ENCODE results near the gene TUBG2. TPM values are rescaled to one million over a fixed set of nuclear protein-coding genes. Genes with fewer than 3 reads are reported as not detected.

The TUBG2 gene
- 1.9 and 7.4 TPM in 2 replicates for total RNA-seq

DNA sequence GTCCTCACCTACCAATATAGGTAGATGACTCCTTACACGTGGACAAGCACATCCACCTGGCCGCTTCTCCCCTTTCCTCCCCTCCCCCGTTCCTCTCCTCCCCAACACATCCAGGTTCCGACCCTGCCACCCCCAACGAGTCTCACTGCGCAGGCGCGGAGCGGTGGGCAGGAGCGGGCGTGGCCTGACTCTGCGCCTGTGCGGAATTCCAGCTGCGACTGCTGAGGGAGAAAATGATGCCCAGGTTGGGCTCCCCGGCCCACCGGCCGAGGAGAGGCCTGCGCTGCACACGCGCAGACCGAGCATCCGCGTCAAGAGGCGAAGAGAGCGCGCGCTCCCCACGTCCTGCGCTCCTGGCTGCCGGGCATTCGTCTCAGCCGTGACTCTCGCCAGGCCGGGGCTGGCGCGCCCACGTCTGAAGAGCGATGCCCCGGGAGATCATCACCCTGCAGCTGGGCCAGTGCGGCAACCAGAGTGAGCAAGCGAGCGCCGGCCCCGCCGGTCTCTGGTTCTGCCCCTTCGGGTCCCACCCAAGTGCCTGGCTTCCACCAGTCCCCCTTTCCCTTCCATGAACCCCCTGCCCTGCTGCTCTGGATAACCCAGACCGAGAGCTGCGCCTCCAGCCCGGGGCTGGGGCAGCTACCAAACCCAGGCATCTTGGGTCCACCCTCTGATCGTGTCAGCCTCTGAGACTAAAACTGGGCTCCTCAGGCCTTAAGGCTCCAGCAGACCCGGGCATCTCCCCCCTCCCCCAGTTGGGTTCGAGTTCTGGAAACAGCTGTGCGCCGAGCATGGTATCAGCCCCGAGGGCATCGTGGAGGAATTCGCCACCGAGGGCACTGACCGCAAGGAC is at the start of gene TUBG2:
TUBG2 (plus strand) TSS at position 206 of the 853 bp plus-strand sequence; CDS start at position 426, 220 bp downstream.

DNA sequence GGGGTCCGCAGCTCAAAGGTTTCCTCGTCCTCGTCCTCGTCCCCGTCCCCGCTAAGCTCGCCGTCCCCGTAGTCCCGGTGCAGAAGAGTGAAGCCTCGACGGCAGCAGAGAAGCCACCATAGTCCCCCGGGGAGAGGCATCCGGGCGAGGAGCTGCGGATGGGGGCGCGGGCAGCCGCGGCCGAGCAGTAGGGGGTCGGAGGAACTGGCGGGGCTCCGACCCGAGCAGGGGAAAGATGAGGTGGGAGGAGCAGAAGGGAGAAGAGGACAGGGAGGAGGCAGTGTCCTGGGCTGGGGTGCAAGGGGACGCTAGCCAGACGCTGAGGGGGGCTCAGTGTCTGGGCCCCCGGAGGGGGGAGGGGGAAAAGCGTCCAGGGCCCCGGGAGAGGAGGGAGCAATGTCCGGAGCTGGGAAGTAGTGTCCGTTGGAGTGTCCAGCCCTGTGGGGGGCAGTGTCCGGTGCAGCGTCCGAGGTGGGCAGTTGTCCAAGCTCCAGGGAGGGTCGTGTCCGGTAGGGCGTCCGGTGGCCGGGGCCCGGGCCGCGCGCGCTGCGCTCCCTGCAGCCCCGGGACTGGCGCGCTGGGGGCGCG is 17.4 kb downstream of the TUBG2 start, which contains the start of gene PLEKHH3:
PLEKHH3 (minus strand) TSS at position 571 of the 588 bp plus-strand sequence; CDS start at position 140, 431 bp downstream.

DNA sequence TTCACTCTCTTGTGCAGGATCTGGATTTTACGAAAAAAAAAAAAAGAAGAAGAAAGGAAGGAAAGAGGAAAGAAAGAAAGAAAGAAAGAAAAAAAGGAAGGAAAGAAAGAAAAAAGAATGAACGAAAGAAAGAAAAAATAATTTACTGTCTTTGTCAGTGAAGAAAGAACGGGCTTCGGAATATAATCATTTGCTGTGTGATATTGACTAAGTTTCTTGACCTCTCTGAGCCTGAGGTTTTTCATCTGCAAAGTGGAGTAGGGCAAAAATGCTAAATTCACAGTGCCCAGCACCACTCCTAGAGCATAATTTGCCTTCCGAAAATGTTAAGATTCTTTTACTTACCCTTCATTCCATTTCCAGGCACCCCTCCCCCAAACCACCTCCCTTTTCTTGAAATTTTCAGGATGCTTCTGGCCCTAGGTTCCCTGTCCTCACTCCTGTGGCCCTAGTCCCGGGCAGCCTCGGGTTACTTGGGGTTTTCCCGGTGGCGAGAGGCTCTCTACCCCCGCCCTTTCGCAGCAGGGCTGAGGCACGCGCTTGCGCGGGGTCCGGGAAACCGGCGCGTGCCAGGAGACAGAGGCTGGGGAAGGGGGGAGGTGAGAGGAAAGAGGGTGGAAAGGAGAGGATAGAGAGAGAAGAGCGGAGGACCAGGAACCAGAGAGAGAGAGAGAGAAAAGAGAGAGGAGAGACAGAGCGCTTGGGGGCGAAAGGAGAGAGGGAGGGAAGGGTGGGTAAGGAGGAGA is 23.1 kb downstream of the TUBG2 start, which contains the start of gene CNTNAP1:
CNTNAP1 (plus strand) TSS at position 556 of the 746 bp plus-strand sequence. CDS start 299 bp downstream, outside the sequence.

Other genes starting within 250 kb of the TUBG2 start
- 719 and 771 TPM in 2 replicates for gene CAVIN1, start 236.0 kb upstream of the TUBG2 start, total RNA-seq
- gene ATP6V0A1, start 200.4 kb upstream of the TUBG2 start, total RNA-seq: 26.4 and 60.2 TPM in 2 replicates
- gene NAGLU, start 123.0 kb upstream of the TUBG2 start, total RNA-seq: 21.4 and 26.7 TPM in 2 replicates
- gene HSD17B1, start 106.4 kb upstream of the TUBG2 start, total RNA-seq: 0.49 and 1.1 TPM in 2 replicates
- 13.1 and 23.2 TPM in 2 replicates for gene COASY, start 97.1 kb upstream of the TUBG2 start, total RNA-seq
- gene MLX, start 92.2 kb upstream of the TUBG2 start, total RNA-seq: 27.0 and 33.6 TPM in 2 replicates
- 3.6 and 5.6 TPM in 2 replicates for gene PSMC3IP, start 81.6 kb upstream of the TUBG2 start, total RNA-seq
- 40.3 and 50.0 TPM in 2 replicates for gene RETREG3, start 49.9 kb upstream of the TUBG2 start, total RNA-seq
- 18.9 and 62.2 TPM in 2 replicates for gene TUBG1, start 49.6 kb upstream of the TUBG2 start, total RNA-seq
- gene PLEKHH3, start 17.7 kb downstream of the TUBG2 start, total RNA-seq: 5.8 and 10.2 TPM in 2 replicates
- gene CCR10, start 22.6 kb downstream of the TUBG2 start, total RNA-seq: 2.1 and 2.2 TPM in 2 replicates
- 16.7 and 53.1 TPM in 2 replicates for gene CNTNAP1, start 23.2 kb downstream of the TUBG2 start, total RNA-seq
- 9.6 and 18.8 TPM in 2 replicates for gene EZH1, start 85.8 kb downstream of the TUBG2 start, total RNA-seq
- 4.4 and 30.8 TPM in 2 replicates for gene RAMP2, start 101.9 kb downstream of the TUBG2 start, total RNA-seq
- 35.5 and 41.0 TPM in 2 replicates for gene VPS25, start 114.2 kb downstream of the TUBG2 start, total RNA-seq
- gene WNK4, start 121.3 kb downstream of the TUBG2 start, total RNA-seq: 1.3 and 13.0 TPM in 2 replicates
- 55.1 and 59.4 TPM in 2 replicates for gene COA3, start 139.4 kb downstream of the TUBG2 start, total RNA-seq
- gene CNTD1, start 139.6 kb downstream of the TUBG2 start, total RNA-seq: not detected in 2 replicates
- 116 and 169 TPM in 2 replicates for gene BECN1, start 165.0 kb downstream of the TUBG2 start, total RNA-seq
- gene PSME3, start 174.1 kb downstream of the TUBG2 start, total RNA-seq: 55.7 and 87.4 TPM in 2 replicates
- gene AOC2, start 185.3 kb downstream of the TUBG2 start, total RNA-seq: 0.49 and 0.69 TPM in 2 replicates
- 0.31 and 0.32 TPM in 2 replicates for gene AOC3, start 191.9 kb downstream of the TUBG2 start, total RNA-seq
- not detected in 2 replicates for gene G6PC1, start 241.5 kb downstream of the TUBG2 start, total RNA-seq

Measured in bladder microvascular endothelial cell (primary cell).